Measurements from ENCODE around the gene MAPRE2.

GRCh38 chr18:35040638-35040987, 600 bp upstream of the MAPRE2 start:
- TF ChIP-seq POLR2AphosphoS5 (IDR thresholded peaks at IDR 0.05) (no peak), POLR2A (IDR thresholded peaks at IDR 0.05; ENCODE audit: low read depth) (no peak)
